WTC11 (cell line): ENCODE measurements around the gene LRP1. TPM values are rescaled to one million over a fixed set of nuclear protein-coding genes. Genes with fewer than 3 reads are reported as not detected.

Source experiments
- ATAC-seq: fragments of 200-7000 bp; cut with Tn5 transposase; 2 replicates; pipeline ENCODE4 v1.10.0; 2021; ENCODE audit warnings: mild to moderate bottlenecking, moderate library complexity
- CTCF ChIA-PET: fragments of 300-600 bp; sonication (Branson Sonifier 250); formaldehyde crosslinking; loops from one replicate; lab custom pipeline; 2021; ENCODE audit warnings: antibody characterized with exemption; lab: Charles Lee
- POLR2A ChIA-PET: fragments of 350-600 bp; sonication (Branson Sonifier 250); formaldehyde crosslinking; loops from one replicate; lab custom pipeline; 2021; ENCODE audit warnings: antibody characterized with exemption; lab: Charles Lee
- DNase-seq: peaks from one replicate; pipeline ENCODE4 v3.0.0; 2021; ENCODE audit warnings: low spot score
- H3K27ac Mint-ChIP-seq: 2 replicates; pipeline ENCODE4 v1.8.0; 2021; ENCODE audit warnings: mixed read lengths
- H3K27me3 Mint-ChIP-seq: 2 replicates; pipeline ENCODE4 v1.8.0; 2021; ENCODE audit warnings: low read depth, mild to moderate bottlenecking, moderate library complexity, mixed read lengths
- H3K36me3 Mint-ChIP-seq: 2 replicates; pipeline ENCODE4 v1.8.0; 2021; ENCODE audit warnings: mixed read lengths
- H3K4me1 Mint-ChIP-seq: 2 replicates; pipeline ENCODE4 v1.8.0; 2022; ENCODE audit warnings: mixed read lengths
- H3K4me3 Mint-ChIP-seq: 2 replicates; pipeline ENCODE4 v1.8.0; 2021; ENCODE audit warnings: mild to moderate bottlenecking, moderate library complexity, mixed read lengths
- H3K9me3 Mint-ChIP-seq: 2 replicates; pipeline ENCODE4 v1.8.0; 2021; ENCODE audit warnings: mixed read lengths
- AFF4 ChIP-seq: sonication (generic); formaldehyde crosslinking; IDR thresholded peaks from 2 replicates; pipeline ENCODE4 v1.8.1; 2023; ENCODE audit warnings: mild to moderate bottlenecking, missing genetic modification reagents, borderline replicate concordance
- ATF6 ChIP-seq: sonication (generic); formaldehyde crosslinking; IDR thresholded peaks from 2 replicates; pipeline ENCODE4 v1.8.1; 2023; ENCODE audit warnings: mild to moderate bottlenecking, missing genetic modification reagents
- E2F1 ChIP-seq: sonication (generic); formaldehyde crosslinking; IDR thresholded peaks from 2 replicates; pipeline ENCODE4 v1.8.0; 2022; ENCODE audit warnings: mild to moderate bottlenecking, missing genetic modification reagents
- EMX1 ChIP-seq: fragments of 250-450 bp; sonication (Bioruptor Pico); IDR thresholded peaks from 2 replicates; pipeline ENCODE4 v1.8.0; 2021; ENCODE audit warnings: mild to moderate bottlenecking
- FOXJ3 ChIP-seq: sonication (generic); formaldehyde crosslinking; IDR thresholded peaks from 2 replicates; pipeline ENCODE4 v1.9.0; 2021; ENCODE audit warnings: missing genetic modification reagents, mild to moderate bottlenecking, borderline replicate concordance
- HMGA2 ChIP-seq: fragments of 250-450 bp; sonication (Bioruptor Pico); IDR thresholded peaks from 2 replicates; pipeline ENCODE4 v1.4.0; 2021; ENCODE audit warnings: mild to moderate bottlenecking, moderate library complexity
- HMGXB4 ChIP-seq: sonication (generic); formaldehyde crosslinking; IDR thresholded peaks from 2 replicates; pipeline ENCODE4 v1.8.1; 2023; ENCODE audit warnings: mild to moderate bottlenecking, moderate library complexity, missing genetic modification reagents
- KAT7 ChIP-seq: sonication (generic); formaldehyde crosslinking; IDR thresholded peaks from 2 replicates; pipeline ENCODE4 v1.8.1; 2023; ENCODE audit warnings: missing genetic modification reagents, mild to moderate bottlenecking, borderline replicate concordance
- MAX ChIP-seq: sonication (generic); formaldehyde crosslinking; IDR thresholded peaks from 2 replicates; pipeline ENCODE4 v1.8.0; 2022; ENCODE audit warnings: mild to moderate bottlenecking, missing genetic modification reagents
- MLX ChIP-seq: sonication (generic); formaldehyde crosslinking; IDR thresholded peaks from 2 replicates; pipeline ENCODE4 v1.8.1; 2023; ENCODE audit warnings: mild to moderate bottlenecking, missing genetic modification reagents, moderate library complexity
- NFATC4 ChIP-seq: fragments of 250-450 bp; sonication (Bioruptor Pico); IDR thresholded peaks from 2 replicates; pipeline ENCODE4 v1.9.0; 2021; ENCODE audit warnings: mild to moderate bottlenecking
- PRRX2 ChIP-seq: fragments of 250-450 bp; sonication (Bioruptor Pico); IDR thresholded peaks from 2 replicates; pipeline ENCODE4 v1.8.0; 2021; ENCODE audit warnings: mild to moderate bottlenecking
- TEAD1 ChIP-seq: sonication (generic); formaldehyde crosslinking; IDR thresholded peaks from 2 replicates; pipeline ENCODE4 v1.8.0; 2022; ENCODE audit warnings: mild to moderate bottlenecking, missing genetic modification reagents
- TP53 ChIP-seq: sonication (generic); formaldehyde crosslinking; IDR thresholded peaks from 2 replicates; pipeline ENCODE4 v1.8.1; 2023; ENCODE audit warnings: mild to moderate bottlenecking, missing genetic modification reagents
- ZMAT4 ChIP-seq: fragments of 250-450 bp; sonication (Bioruptor Pico); IDR thresholded peaks from 2 replicates; pipeline ENCODE4 v1.9.0; 2021; ENCODE audit warnings: mild to moderate bottlenecking
- ZNF232 ChIP-seq: sonication (generic); formaldehyde crosslinking; IDR thresholded peaks from 2 replicates; pipeline ENCODE4 v1.8.0; 2022; ENCODE audit warnings: mild to moderate bottlenecking, missing genetic modification reagents
- ZNF281 ChIP-seq: sonication (generic); formaldehyde crosslinking; IDR thresholded peaks from 2 replicates; pipeline ENCODE4 v1.8.0; 2023; ENCODE audit warnings: mild to moderate bottlenecking, missing genetic modification reagents
- ZNF317 ChIP-seq: sonication (generic); formaldehyde crosslinking; IDR thresholded peaks from 2 replicates; pipeline ENCODE4 v1.8.1; 2023; ENCODE audit warnings: low read depth, mild to moderate bottlenecking, moderate library complexity, missing genetic modification reagents, borderline replicate concordance
- ZNF425 ChIP-seq: fragments of 250-450 bp; sonication (Bioruptor Pico); conservative IDR thresholded peaks from 2 replicates; pipeline ENCODE4 v1.9.0; 2021; ENCODE audit warnings: mild to moderate bottlenecking
- total RNA-seq: library from RNA; stranded (reverse); gene quantifications from 3 replicates; pipeline ENCODE4 v1.2.3, GENCODE V29; 2021

Gene LRP1
- total RNA-seq, 1 experiment from 2014 or later = 120 TPM

GRCh38 chr12:57149245-57149900 is 21.1 kb downstream of the LRP1 start (continued):
- TF ChIP-seq FOXJ3 (no peak), ZNF281 (no peak), ZMAT4 (CRISPR knock-in tag) (no peak), ZNF425 (CRISPR knock-in tag) (no peak), ZNF232 (CRISPR knock-in tag) (no peak), HMGA2 (no peak), MAX (CRISPR knock-in tag) (no peak)
- TF ChIP-seq, all 79 proteins: peak for 0

- peaks cover 8% of the 10 kb centered on the region for H3K4me1 Mint-ChIP-seq
- DNase-seq = no peak
- no peaks in the 10 kb centered on the region for H3K9me3 Mint-ChIP-seq
- no peaks in the 10 kb centered on the region for H3K27me3 Mint-ChIP-seq
- POLR2A ChIA-PET = no interaction called here
- H3K27ac Mint-ChIP-seq = no peak overlapping the region
- H3K4me3 Mint-ChIP-seq = no peak overlapping the region
- peaks cover 41% of the 10 kb centered on the region for H3K36me3 Mint-ChIP-seq
- no peak for ATAC-seq
- CTCF ChIA-PET = interaction anchor here (0.7 to 2.4 kb wide), 5 partner anchors 11 to 26 kb away, joined by 4 to 8 read pairs (median 5); partner anchors contain the start of gene LRP1
- no peak for TF ChIP-seq E2F1 (CRISPR knock-in tag)
- no peak for TF ChIP-seq MLX
- TF ChIP-seq AFF4 = no peak
- no peak for TF ChIP-seq TEAD1 (CRISPR knock-in tag)
- TF ChIP-seq HMGXB4 (CRISPR knock-in tag) = no peak
- TF ChIP-seq ZNF317 (CRISPR knock-in tag) = no peak
- no peak for TF ChIP-seq EMX1 (CRISPR knock-in tag)
- no peak for TF ChIP-seq KAT7 (CRISPR knock-in tag)
- TF ChIP-seq TP53 = no peak
- TF ChIP-seq ATF6 = no peak
- no peak for TF ChIP-seq PRRX2
- no peak for TF ChIP-seq NFATC4 (CRISPR knock-in tag)
Observed at GRCh38 chr12:57150400-57151000, 22.2 kb downstream of the LRP1 start.
